C4-2B (cell line): ENCODE measurements around the gene CELSR1.
"Not testable (repeated sequence)": the region's sequence is repeated elsewhere in the genome, so short reads cannot be mapped to it uniquely, and the experiment has no call there.

Source experiments
- H3K27ac ChIP-seq: fragments of 450-650 bp; 2 replicates; pipeline ENCODE4 v1.5.1; 2017
- ZFX ChIP-seq: fragments of 450-650 bp; IDR thresholded peaks from 2 replicates; pipeline ENCODE4 v1.6.1; 2017
- TF ChIP-seq, protein P1 (sequence below): fragments of 450-650 bp; conservative IDR thresholded peaks from 2 replicates; pipeline ENCODE4 v1.5.1; 2017; ENCODE audit warnings: mild to moderate bottlenecking

Gene CELSR1

DNA sequence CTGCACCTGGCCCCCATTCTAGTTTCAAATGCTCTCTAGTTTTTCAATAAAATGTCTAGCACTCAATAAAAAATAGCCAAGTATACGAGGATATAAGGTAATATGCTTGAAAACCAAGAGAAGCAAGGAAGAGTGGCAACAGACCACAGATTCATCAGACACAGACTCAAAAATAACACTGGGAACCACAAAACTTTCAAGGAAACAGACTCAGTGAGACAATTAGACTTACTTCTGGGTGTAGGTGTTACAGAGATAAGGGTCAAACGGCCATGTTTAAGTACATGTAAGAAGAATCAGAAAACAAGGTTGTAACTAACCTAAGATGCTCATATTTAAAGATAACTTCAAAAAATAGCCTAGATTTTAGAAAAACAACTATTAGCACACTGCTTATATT lies 134.9 kb downstream of the CELSR1 start:
- H3K27ac ChIP-seq, result no peak overlapping the region
- TF ChIP-seq, protein P1, sequence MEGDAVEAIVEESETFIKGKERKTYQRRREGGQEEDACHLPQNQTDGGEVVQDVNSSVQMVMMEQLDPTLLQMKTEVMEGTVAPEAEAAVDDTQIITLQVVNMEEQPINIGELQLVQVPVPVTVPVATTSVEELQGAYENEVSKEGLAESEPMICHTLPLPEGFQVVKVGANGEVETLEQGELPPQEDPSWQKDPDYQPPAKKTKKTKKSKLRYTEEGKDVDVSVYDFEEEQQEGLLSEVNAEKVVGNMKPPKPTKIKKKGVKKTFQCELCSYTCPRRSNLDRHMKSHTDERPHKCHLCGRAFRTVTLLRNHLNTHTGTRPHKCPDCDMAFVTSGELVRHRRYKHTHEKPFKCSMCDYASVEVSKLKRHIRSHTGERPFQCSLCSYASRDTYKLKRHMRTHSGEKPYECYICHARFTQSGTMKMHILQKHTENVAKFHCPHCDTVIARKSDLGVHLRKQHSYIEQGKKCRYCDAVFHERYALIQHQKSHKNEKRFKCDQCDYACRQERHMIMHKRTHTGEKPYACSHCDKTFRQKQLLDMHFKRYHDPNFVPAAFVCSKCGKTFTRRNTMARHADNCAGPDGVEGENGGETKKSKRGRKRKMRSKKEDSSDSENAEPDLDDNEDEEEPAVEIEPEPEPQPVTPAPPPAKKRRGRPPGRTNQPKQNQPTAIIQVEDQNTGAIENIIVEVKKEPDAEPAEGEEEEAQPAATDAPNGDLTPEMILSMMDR, result no peak
- TF ChIP-seq ZFX, result no peak

DNA sequence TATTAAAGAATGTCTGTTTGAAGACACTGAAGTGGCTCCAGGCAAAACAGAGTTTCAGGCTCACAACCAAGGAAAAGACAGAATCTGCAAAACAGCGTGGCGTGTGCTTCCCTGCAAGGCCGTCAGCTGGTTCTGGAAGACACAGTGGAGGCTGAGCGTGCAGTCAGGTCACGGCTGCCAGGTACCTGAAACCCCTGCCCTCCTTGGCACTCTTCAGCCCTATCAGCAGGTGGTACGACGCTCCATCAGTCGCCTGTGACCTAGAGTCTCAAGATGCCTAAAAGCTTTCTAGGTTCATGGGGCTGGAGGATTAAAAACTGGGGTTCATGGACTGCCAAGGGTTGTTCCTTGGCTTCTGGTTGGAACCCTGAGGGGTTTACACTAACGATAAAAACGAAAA lies 136.1 kb downstream of the CELSR1 start:
- TF ChIP-seq, protein P1, result no peak
- TF ChIP-seq ZFX, result no peak; the same call in 1 of the 2 replicates
- no peak overlapping the region for H3K27ac ChIP-seq

DNA sequence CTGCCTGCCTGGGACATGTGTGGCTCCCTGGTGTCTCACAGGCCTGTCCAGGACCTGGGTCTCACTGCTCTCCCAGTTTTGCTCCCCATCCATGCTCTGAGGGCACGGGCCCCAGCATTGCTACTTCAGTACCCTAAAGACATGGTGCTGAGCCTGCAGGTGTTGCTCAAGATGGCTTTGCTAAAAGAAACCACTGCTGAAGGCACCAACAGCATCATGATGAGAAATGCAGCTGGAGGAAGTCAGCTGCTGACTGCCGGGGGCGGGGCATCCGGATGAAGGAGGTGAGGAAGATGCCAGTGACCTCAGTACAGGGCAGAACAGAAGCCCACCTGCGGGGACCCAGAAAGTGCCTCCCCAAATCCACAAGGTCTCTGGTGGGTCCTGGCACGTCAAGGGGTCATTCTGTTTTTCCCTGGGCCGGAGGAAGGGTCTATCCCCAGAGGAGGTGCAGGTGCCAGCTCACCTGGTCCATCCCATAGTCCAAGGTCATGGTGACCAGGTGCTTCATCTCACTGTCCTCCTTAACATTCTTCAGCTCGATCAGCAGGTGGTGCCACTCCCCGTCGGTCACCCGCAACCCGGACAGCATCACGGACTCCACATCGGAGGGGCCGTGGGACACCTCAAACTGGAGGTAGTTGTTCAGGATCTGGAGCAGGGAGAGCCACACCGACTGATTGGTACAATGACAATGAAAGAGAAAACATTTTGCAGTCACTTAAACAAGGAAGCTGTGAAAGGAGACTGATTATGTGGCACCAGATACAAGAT lies 138.0 kb downstream of the CELSR1 start:
- H3K27ac ChIP-seq, result no peak overlapping the region
- TF ChIP-seq ZFX, result no peak
- TF ChIP-seq, protein P1, result no peak

DNA sequence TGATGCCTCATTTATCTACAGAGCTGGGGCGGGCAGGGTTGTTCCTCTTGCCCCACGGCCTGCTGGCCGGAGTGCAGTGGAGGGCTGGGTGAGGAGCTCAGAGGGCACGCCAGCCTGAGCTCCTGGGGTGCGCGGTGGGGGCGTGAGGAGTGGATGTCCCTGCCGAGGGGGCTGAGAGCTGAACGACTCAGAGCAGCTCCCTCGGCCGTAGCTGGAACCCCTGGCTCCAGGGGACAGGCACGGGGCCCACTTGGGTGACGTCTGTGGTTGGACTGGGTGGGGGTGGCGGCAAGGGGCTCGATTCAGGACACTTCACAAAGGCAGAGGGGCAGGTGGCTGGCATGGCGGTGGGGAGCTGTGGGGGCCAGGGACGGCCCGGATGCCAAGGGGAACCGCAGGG lies 139.5 kb downstream of the CELSR1 start:
- TF ChIP-seq, protein P1, result no peak
- TF ChIP-seq ZFX, result no peak
- H3K27ac ChIP-seq, result no peak overlapping the region

DNA sequence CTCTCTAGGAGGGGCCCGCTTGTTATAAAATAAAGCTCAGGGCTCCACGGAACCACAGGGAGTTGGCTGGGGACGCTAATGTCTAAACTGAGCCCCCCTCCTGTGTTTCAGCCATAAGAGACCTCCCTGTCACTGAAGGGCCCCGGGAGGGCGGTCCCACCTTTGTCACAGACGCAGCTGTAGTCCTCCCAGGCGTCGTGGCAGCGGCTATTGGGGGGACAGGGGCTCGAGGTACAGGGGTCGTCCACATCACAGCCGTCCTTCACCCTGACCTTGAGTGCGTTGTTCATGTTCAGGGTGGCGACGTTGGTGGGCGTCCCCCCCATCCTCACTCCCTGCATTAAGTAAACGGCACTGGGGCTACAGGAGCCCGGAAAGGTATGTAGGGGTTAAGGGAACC lies 139.9 kb downstream of the CELSR1 start:
- no peak overlapping the region for H3K27ac ChIP-seq
- TF ChIP-seq ZFX, result no peak
- TF ChIP-seq, protein P1, result no peak

DNA sequence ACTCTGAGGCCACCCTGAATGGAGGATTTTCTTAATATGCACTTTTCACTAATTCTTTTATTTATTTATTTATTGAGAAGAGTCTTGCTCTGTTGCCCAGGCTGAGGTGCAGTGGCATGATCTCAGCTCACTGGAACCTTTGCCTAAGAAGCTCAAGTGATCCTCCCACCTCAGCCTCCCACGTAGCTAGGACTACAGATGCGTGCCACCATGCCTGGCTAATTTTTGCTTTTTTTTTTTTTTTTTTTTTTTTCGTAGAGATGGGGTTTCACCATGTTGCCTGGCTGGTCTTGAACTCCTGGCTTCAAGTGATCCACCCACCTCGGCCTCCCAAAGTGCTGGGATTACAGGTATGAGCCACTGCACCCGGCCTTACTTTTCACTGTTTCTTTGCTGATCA lies 140.4 kb downstream of the CELSR1 start:
- not testable (repeated sequence) for H3K27ac ChIP-seq

DNA sequence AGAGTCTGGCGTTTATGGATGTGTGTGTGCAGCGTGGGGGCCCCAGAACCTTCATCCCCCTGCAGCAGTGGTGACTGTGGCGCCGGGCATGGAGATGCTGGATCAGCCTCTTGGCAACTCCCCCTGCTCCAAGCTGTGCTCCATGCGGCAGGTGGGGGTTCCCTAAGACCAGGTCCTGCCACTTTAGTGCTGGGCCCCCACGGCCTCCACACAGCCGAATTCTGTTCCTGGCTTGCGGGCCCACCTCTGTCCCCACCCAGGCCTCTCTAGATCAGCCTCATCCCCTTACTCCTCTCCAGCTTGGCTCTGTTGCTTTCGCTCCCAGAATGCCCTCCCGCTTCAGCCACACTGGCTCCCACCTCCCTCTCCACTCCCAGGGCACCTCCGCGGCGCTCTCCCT lies 142.3 kb downstream of the CELSR1 start:
- TF ChIP-seq, protein P1, result no peak
- TF ChIP-seq ZFX, result no peak
- no peak overlapping the region for H3K27ac ChIP-seq

DNA sequence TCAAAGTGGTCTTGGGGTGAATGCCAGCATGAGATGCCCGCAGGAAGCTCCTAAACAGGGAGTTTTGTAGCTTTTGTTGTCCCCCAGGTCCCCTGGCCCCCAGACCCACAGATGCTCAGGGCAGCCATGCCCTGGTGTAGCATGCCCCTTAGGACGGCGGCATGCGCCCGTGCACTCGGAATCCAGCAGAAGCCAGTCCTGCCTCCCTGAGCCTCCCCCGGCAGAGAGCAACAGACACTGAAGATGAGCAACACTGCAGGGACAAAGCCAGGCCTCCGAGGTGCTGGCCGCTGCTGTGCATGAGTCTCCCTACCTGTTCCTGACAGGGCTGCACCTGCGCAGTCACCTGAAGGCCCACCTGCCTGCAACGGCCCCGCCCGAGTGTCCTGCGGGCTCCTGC lies 142.8 kb downstream of the CELSR1 start:
- TF ChIP-seq, protein P1, result no peak
- no peak for TF ChIP-seq ZFX
- no peak overlapping the region for H3K27ac ChIP-seq
